Endothelial cell of umbilical vein (primary cell): ENCODE results near the gene RDH5. TPM values are rescaled to one million over a fixed set of nuclear protein-coding genes. Genes with fewer than 3 reads are reported as not detected.

Source experiments
- BruUV-seq: library from RNA; stranded (reverse); fragments of 400-500 nt; replicated peaks from 2 replicates; lab custom pipeline; 2021; lab: Mats Ljungman, UMichigan
- CTCF ChIA-PET: fragments of 300-600, 350-600 bp; sonication (Branson Sonifier 250); formaldehyde crosslinking; loops from one replicate; lab custom pipeline; 2021; ENCODE audit warnings: antibody characterized with exemption, inconsistent platforms; lab: Charles Lee
- POLR2A ChIA-PET: fragments of 300-600, 350-600 bp; sonication (Branson Sonifier 250); formaldehyde crosslinking; loops from one replicate; lab custom pipeline; 2021; ENCODE audit warnings: antibody characterized with exemption, inconsistent platforms; lab: Charles Lee
- DNase-seq: peaks from one replicate; pipeline ENCODE4 v3.0.0-alpha.2; 2011; ENCODE audit warnings: low read depth, low spot score
- FAIRE-seq: peaks from 2 replicates; lab custom pipeline; 2011; peaks lifted over from hg19 to GRCh38; lab: Jason Lieb, UNC
- H2AFZ ChIP-seq: 2 replicates; pipeline ENCODE4 v1.6.0; 2012; ENCODE audit warnings: low read depth, low read length, control low read depth, inconsistent platforms
- H3K27ac ChIP-seq: 2 replicates; pipeline ENCODE4 v1.5.1; 2011; ENCODE audit warnings: low read depth, mild to moderate bottlenecking, control low read depth, low read length, moderate library complexity; ENCODE audit not compliant: insufficient read depth
- H3K27me3 ChIP-seq, 2 experiments: 2 replicates each; pipeline versions ENCODE4 v1.6.0 to v1.6.1; 2011; ENCODE audit warnings: low read length in 2 of 2, mixed read lengths in 1 of 2; ENCODE audit not compliant: control insufficient read depth in 2 of 2, insufficient read depth in 2 of 2
- H3K36me3 ChIP-seq, 2 experiments: 2 replicates in 1 of 2; 3 replicates in 1 of 2; pipeline ENCODE4 v1.5.1; 2011; ENCODE audit warnings: low read length in 2 of 2, mild to moderate bottlenecking in 1 of 2, moderate library complexity in 1 of 2; ENCODE audit not compliant: control insufficient read depth in 2 of 2, insufficient read depth in 2 of 2; ENCODE audit errors: extremely low read depth in 1 of 2
- H3K4me1 ChIP-seq: 3 replicates; pipeline ENCODE4 v1.5.1; 2011; ENCODE audit warnings: mild to moderate bottlenecking, low read length; ENCODE audit not compliant: control insufficient read depth, insufficient read depth; ENCODE audit errors: extremely low read depth
- H3K4me2 ChIP-seq: 2 replicates; pipeline ENCODE4 v1.6.1; 2011; ENCODE audit warnings: low read length, control low read depth, mixed read lengths; ENCODE audit not compliant: insufficient read depth
- H3K4me3 ChIP-seq, 3 experiments: fragments of 200-600 bp in 1 of 3; sonication (generic), shearing (Covaris generic) in 1 of 3; replicated peaks in 1 of 3; 2 replicates each; pipeline ENCODE4 v1.5.1; 2011 to 2016; ENCODE audit warnings: control low read depth in 3 of 3, low read length in 3 of 3, mild to moderate bottlenecking in 2 of 3, inconsistent platforms in 1 of 3, low read depth in 1 of 3, moderate library complexity in 1 of 3; ENCODE audit not compliant: insufficient read depth in 1 of 3
- H3K79me2 ChIP-seq: 2 replicates; pipeline ENCODE4 v1.6.0; 2012; ENCODE audit warnings: low read length, inconsistent platforms; ENCODE audit not compliant: control insufficient read depth, insufficient read depth
- H3K9ac ChIP-seq: replicated peaks from 2 replicates; pipeline ENCODE3; 2011; ENCODE audit warnings: low read length, control low read depth; ENCODE audit not compliant: insufficient read depth; ENCODE audit errors: extremely low read depth
- H3K9me1 ChIP-seq: replicated peaks from 3 replicates; pipeline ENCODE4 v1.6.0; 2011; ENCODE audit warnings: mild to moderate bottlenecking, low read length; ENCODE audit not compliant: control insufficient read depth, insufficient read depth; ENCODE audit errors: extremely low read depth
- H3K9me3 ChIP-seq: replicated peaks from 2 replicates; pipeline ENCODE4 v1.5.1; 2012; ENCODE audit warnings: low read length, inconsistent platforms; ENCODE audit not compliant: control insufficient read depth, insufficient read depth
- H4K20me1 ChIP-seq: replicated peaks from 2 replicates; pipeline ENCODE3; 2011; ENCODE audit warnings: mild to moderate bottlenecking, low read length; ENCODE audit not compliant: control insufficient read depth, insufficient read depth; ENCODE audit errors: extremely low read depth
- EZH2 ChIP-seq: IDR thresholded peaks from 2 replicates; pipeline ENCODE4 v1.6.1; 2012; ENCODE audit warnings: borderline replicate concordance, low read depth, mild to moderate bottlenecking, moderate library complexity, low read length, inconsistent platforms; ENCODE audit not compliant: severe bottlenecking
- FOS ChIP-seq: IDR thresholded peaks from 2 replicates; pipeline ENCODE4 v1.6.1; 2011; ENCODE audit warnings: mild to moderate bottlenecking, low read length, moderate library complexity, borderline replicate concordance; ENCODE audit not compliant: insufficient read depth
- GATA2 ChIP-seq: IDR thresholded peaks from 2 replicates; pipeline ENCODE4 v1.7.0; 2011; ENCODE audit warnings: low read depth, mild to moderate bottlenecking, moderate library complexity, mixed read lengths, low read length; ENCODE audit not compliant: insufficient read length, insufficient read depth
- JUN ChIP-seq: IDR thresholded peaks from 2 replicates; pipeline ENCODE4 v1.6.1; 2011; ENCODE audit warnings: borderline replicate concordance, low read depth; ENCODE audit not compliant: insufficient read length, insufficient read depth
- MYC ChIP-seq: IDR thresholded peaks from one replicate; pipeline ENCODE4 v1.6.1; 2011; ENCODE audit warnings: mild to moderate bottlenecking, low read depth, low read length
- POLR2A ChIP-seq: IDR thresholded peaks from 2 replicates; pipeline ENCODE4 v1.6.1; 2012; ENCODE audit warnings: low read depth, mild to moderate bottlenecking, control low read depth, low read length
- POLR2AphosphoS5 ChIP-seq: IDR thresholded peaks from 2 replicates; pipeline ENCODE4 v1.6.1; 2012; ENCODE audit warnings: low read depth, mild to moderate bottlenecking, control low read depth, low read length, moderate library complexity; ENCODE audit not compliant: insufficient read depth
- dilution Hi-C: fragments of 300-500 bp; cut with MboI; formaldehyde crosslinking; loops from one replicate; pipeline ENCODE4 v1.15.0; 2019; ENCODE audit warnings: low sequenced_read_pairs; ENCODE audit not compliant: extremely low pct_ligation_motif_present
- intact Hi-C: fragments of 100-400 bp; cut with micrococcal nuclease; formaldehyde crosslinking; loops from one replicate; pipeline ENCODE4 v1.10.0; 2022
- polyA plus RNA-seq, 4 experiments: library from polyadenylated mRNA; depleted of rRNA in 3 of 4; stranded (reverse) in 3 of 4; unstranded in 1 of 4; fragments of >200 nt; gene quantifications; 2 replicates each; pipeline versions ENCODE4 v1.2.1 to v1.2.3, GENCODE V29; 2011 to 2012; ENCODE audit warnings: missing spikeins in 1 of 4
- total RNA-seq: library from RNA; stranded (reverse); gene quantifications from 2 replicates; pipeline ENCODE4 v1.2.3, GENCODE V29; 2021
- TF ChIP-seq, protein P1 (sequence below): IDR thresholded peaks from 2 replicates; pipeline ENCODE4 v1.6.1; 2011; ENCODE audit not compliant: insufficient read depth, insufficient read length
- TF ChIP-seq, protein P2 (sequence below), 2 donors: IDR thresholded peaks; 1 replicate in 1 of 2; 2 replicates in 1 of 2; pipeline ENCODE4 v1.5.1; 2011; ENCODE audit warnings: low read length in 2 of 2, mild to moderate bottlenecking in 2 of 2, moderate library complexity in 2 of 2, control low read depth in 1 of 2, inconsistent platforms in 1 of 2, low read depth in 1 of 2; ENCODE audit not compliant: insufficient read depth in 1 of 2; ENCODE audit errors: extremely low read depth in 1 of 2

The RDH5 gene
- total and polyA plus RNA-seq, 2 donors (not counting 3 experiments of a cell fraction or from before 2014, with no cell fraction given): 2.7 to 3.7 TPM

- Histone ChIP-seq H4K20me1 (no peaks in the 10 kb centered on the region), H3K4me2 (no peak overlapping the region), H3K27ac (no peak overlapping the region), H3K27me3 (no peaks in the 10 kb centered on the region), H3K79me2 (no peaks in the 10 kb centered on the region), H3K36me3 (no peaks in the 10 kb centered on the region), H2AFZ (no peak overlapping the region), H3K9me3 (no peaks in the 10 kb centered on the region), H3K4me1 (peaks cover 21% of the 10 kb centered on the region), H3K9ac (no peak overlapping the region), H3K9me1 (no peaks in the 10 kb centered on the region), H3K4me3 (no peak overlapping the region)
- POLR2A ChIA-PET: no interaction called here
- DNase-seq: no peak
- TF ChIP-seq, protein P1, sequence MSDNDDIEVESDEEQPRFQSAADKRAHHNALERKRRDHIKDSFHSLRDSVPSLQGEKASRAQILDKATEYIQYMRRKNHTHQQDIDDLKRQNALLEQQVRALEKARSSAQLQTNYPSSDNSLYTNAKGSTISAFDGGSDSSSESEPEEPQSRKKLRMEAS: no peak
- no peak for TF ChIP-seq FOS
- no peak for TF ChIP-seq EZH2
- TF ChIP-seq MYC: no peak
- no peak for TF ChIP-seq GATA2
- no peak for TF ChIP-seq POLR2AphosphoS5
- TF ChIP-seq POLR2A: no peak
- TF ChIP-seq JUN: no peak
- no TSS peak for BruUV-seq
- intact Hi-C loops (no loop called here), dilution Hi-C loops (no loop called here)
- CTCF ChIA-PET: interaction anchor here (8.2 kb wide), 1 partner anchor 13 kb away, joined by 151 read pairs; the partner anchor contains the start of genes BLOC1S1 and RDH5
- no peak for FAIRE-seq
Measured at GRCh38 chr12:55733858-55734257, 13.7 kb downstream of the RDH5 start.

- CTCF ChIA-PET: interaction anchor here (8.2 kb wide), 1 partner anchor 14 kb away, joined by 151 read pairs; the partner anchor contains the start of genes BLOC1S1 and RDH5
- peaks cover 18% of the 10 kb centered on the region for H3K4me1 ChIP-seq
- POLR2A ChIA-PET: no interaction called here
- no peaks in the 10 kb centered on the region for H3K9me3 ChIP-seq
- FAIRE-seq: no peak
- no peaks in the 10 kb centered on the region for H3K36me3 ChIP-seq
- DNase-seq: no peak
- H3K9me1 ChIP-seq: no peaks in the 10 kb centered on the region
- intact Hi-C loops (no loop called here), dilution Hi-C loops (no loop called here)
- H3K4me2 ChIP-seq: no peak overlapping the region
- no peaks in the 10 kb centered on the region for H3K79me2 ChIP-seq
- H4K20me1 ChIP-seq: no peaks in the 10 kb centered on the region
- no peak for TF ChIP-seq MYC
- no peak for TF ChIP-seq GATA2
- no peak for TF ChIP-seq POLR2AphosphoS5
- TF ChIP-seq, protein P2, sequence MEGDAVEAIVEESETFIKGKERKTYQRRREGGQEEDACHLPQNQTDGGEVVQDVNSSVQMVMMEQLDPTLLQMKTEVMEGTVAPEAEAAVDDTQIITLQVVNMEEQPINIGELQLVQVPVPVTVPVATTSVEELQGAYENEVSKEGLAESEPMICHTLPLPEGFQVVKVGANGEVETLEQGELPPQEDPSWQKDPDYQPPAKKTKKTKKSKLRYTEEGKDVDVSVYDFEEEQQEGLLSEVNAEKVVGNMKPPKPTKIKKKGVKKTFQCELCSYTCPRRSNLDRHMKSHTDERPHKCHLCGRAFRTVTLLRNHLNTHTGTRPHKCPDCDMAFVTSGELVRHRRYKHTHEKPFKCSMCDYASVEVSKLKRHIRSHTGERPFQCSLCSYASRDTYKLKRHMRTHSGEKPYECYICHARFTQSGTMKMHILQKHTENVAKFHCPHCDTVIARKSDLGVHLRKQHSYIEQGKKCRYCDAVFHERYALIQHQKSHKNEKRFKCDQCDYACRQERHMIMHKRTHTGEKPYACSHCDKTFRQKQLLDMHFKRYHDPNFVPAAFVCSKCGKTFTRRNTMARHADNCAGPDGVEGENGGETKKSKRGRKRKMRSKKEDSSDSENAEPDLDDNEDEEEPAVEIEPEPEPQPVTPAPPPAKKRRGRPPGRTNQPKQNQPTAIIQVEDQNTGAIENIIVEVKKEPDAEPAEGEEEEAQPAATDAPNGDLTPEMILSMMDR (IDR thresholded peaks at IDR 0.05; ENCODE audit: extremely low read depth in 1 of 2, insufficient read depth in 1 of 2, low read depth in 1 of 2, low read length in 2 of 2): no peak
- no peak for TF ChIP-seq EZH2
- no peak for TF ChIP-seq JUN
- TF ChIP-seq, protein P1: no peak
- no peak for TF ChIP-seq POLR2A
- TF ChIP-seq FOS: no peak
- H3K9ac ChIP-seq: no peak overlapping the region
- no TSS peak for BruUV-seq
- no peak overlapping the region for H3K4me3 ChIP-seq
- no peak overlapping the region for H2AFZ ChIP-seq
- H3K27ac ChIP-seq: no peak overlapping the region
- H3K27me3 ChIP-seq: no peaks in the 10 kb centered on the region
Measured at GRCh38 chr12:55734595-55734994, 14.4 kb downstream of the RDH5 start.
